H1 (cell line): ENCODE data around the gene CBR3.

Experiments used
- BRCA1 ChIP-seq: IDR thresholded peaks from 2 replicates; pipeline ENCODE4 v1.6.1; 2012; ENCODE audit warnings: low read depth, low read length, improper control_type of control experiment
- CEBPB ChIP-seq: IDR thresholded peaks from 2 replicates; pipeline ENCODE4 v1.6.1; 2012; ENCODE audit warnings: low read depth, low read length
- EZH2 ChIP-seq: fragments of 200-600 bp; sonication (generic); IDR thresholded peaks from 2 replicates; pipeline ENCODE4 v1.7.1; 2012; ENCODE audit warnings: low read depth, mild to moderate bottlenecking, moderate library complexity, low read length, inconsistent platforms; ENCODE audit not compliant: severe bottlenecking
- POLR2AphosphoS5 ChIP-seq: IDR thresholded peaks from 2 replicates; pipeline ENCODE4 v1.6.1; 2011; ENCODE audit warnings: low read depth, low read length
- SIN3A ChIP-seq, 2 experiments: IDR thresholded peaks in 1 of 2; conservative IDR thresholded peaks in 1 of 2; 2 replicates each; pipeline ENCODE4 v1.6.1; 2011 to 2012; ENCODE audit warnings: low read length in 2 of 2, improper control_type of control experiment in 1 of 2, low read depth in 1 of 2, mild to moderate bottlenecking in 1 of 2
- TAF1 ChIP-seq: IDR thresholded peaks from 2 replicates; pipeline ENCODE4 v1.6.1; 2011; ENCODE audit warnings: mild to moderate bottlenecking, low read depth, low read length
- TF ChIP-seq, protein P1 (sequence below), 3 experiments: IDR thresholded peaks; 1 replicate in 2 of 3; 2 replicates in 1 of 3; pipeline versions ENCODE4 v1.5.1 to v1.6.1; 2011; ENCODE audit warnings: low read length in 3 of 3, mild to moderate bottlenecking in 3 of 3, inconsistent platforms in 2 of 3, low read depth in 1 of 3, moderate library complexity in 1 of 3; ENCODE audit not compliant: insufficient read depth in 1 of 3; ENCODE audit errors: control extremely low read depth in 1 of 3
- TF ChIP-seq, protein P2 (sequence below): IDR thresholded peaks from 2 replicates; pipeline ENCODE4 v1.6.1; 2011; ENCODE audit warnings: low read depth, mild to moderate bottlenecking, low read length; ENCODE audit not compliant: insufficient read depth

DNA sequence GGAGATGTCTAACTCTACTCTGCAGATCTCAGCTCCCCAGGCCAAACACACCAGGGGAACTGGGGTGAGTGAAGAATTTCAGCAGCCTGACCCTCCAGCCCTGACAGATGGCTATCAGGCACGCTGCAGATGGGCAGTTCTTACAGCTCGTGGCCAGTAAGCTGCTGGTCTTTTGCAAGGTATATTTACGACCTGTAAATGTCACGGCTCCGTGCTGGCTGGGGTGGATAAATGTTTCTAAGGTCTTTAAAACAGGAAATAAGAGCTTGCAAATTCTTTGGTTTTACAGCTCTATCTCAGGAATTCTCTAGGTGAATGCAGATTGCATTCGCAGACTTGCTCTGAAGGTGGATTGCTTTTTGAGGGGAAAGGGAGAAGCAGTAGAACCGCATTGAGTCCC lies 31.8 kb downstream of the CBR3 start:
- TF ChIP-seq, protein P1, sequence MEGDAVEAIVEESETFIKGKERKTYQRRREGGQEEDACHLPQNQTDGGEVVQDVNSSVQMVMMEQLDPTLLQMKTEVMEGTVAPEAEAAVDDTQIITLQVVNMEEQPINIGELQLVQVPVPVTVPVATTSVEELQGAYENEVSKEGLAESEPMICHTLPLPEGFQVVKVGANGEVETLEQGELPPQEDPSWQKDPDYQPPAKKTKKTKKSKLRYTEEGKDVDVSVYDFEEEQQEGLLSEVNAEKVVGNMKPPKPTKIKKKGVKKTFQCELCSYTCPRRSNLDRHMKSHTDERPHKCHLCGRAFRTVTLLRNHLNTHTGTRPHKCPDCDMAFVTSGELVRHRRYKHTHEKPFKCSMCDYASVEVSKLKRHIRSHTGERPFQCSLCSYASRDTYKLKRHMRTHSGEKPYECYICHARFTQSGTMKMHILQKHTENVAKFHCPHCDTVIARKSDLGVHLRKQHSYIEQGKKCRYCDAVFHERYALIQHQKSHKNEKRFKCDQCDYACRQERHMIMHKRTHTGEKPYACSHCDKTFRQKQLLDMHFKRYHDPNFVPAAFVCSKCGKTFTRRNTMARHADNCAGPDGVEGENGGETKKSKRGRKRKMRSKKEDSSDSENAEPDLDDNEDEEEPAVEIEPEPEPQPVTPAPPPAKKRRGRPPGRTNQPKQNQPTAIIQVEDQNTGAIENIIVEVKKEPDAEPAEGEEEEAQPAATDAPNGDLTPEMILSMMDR (IDR thresholded peaks at IDR 0.05; ENCODE audit: control extremely low read depth in 1 of 3, insufficient read depth in 1 of 3, low read depth in 1 of 3, low read length in 3 of 3), result no peak
- TF ChIP-seq POLR2AphosphoS5, result no peak
- no peak for TF ChIP-seq EZH2
- TF ChIP-seq TAF1, result no peak
- TF ChIP-seq CEBPB, result no peak
- TF ChIP-seq, protein P2, sequence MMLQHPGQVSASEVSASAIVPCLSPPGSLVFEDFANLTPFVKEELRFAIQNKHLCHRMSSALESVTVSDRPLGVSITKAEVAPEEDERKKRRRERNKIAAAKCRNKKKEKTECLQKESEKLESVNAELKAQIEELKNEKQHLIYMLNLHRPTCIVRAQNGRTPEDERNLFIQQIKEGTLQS, result no peak
- TF ChIP-seq SIN3A (conservative IDR thresholded peaks at IDR 0.05 in 1 of 2, IDR thresholded peaks at IDR 0.05 in 1 of 2; ENCODE audit: low read depth in 1 of 2, low read length in 2 of 2), result no peak
- TF ChIP-seq BRCA1, result no peak
